NCI-H69 (cell line): ENCODE results near the gene C2CD2.
A peak's percentile ranks its signal among the peaks of the same experiment; 100 is the strongest.
"Not testable (repeated sequence)": the region's sequence is repeated elsewhere in the genome, so short reads cannot be mapped to it uniquely, and the experiment has no call there.

Experiments used
- DNase-seq: peaks from one replicate; lab custom pipeline; 2025; lab: John Stamatoyannopoulos, UW

Gene C2CD2

DNA sequence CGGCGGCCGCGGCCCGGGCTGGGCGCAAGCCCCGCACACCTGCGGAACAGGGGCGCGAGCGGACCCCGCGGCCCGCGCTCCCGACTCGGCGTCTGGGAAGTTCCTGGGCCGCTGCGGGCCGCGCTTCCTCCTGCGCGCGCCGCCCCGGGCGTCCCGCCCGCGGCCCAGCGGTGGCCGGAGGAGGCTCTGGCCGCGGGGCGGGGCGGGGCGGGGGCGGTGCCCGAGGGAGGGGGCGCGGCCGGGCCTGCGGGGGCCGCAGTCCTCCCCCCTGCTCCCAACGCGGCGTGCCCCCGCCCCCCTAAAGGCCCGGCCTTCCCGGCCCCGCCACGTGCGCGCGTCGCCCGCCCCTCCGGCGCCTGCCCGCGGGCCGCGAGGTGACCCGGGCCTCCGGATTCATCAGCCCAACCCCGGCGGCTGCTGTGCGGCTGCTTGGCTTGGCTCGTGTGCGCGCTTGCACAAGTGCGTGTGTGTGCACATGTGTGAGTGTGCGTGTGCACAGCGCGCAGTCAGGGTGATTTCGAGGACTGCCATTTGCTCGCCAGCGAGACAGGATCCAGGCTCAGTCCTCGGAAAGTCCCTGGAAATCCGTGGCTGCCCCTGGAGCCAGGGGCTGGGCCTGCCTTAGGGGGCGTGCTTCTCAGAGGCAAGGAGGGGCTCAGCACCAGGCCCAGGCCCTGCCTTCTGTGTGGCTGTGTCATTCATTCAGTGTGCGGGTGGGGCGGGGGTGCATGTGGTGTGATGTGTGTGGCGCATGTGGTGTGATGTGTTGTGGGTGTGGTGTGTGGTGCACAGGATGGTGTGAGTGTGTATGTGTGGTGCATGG, at the start of gene C2CD2:
C2CD2 (minus strand) TSS at position 188 of the 823 bp plus-strand sequence. CDS start 370 bp downstream, outside the sequence.
- DNase-seq: peak; percentile 88

DNA sequence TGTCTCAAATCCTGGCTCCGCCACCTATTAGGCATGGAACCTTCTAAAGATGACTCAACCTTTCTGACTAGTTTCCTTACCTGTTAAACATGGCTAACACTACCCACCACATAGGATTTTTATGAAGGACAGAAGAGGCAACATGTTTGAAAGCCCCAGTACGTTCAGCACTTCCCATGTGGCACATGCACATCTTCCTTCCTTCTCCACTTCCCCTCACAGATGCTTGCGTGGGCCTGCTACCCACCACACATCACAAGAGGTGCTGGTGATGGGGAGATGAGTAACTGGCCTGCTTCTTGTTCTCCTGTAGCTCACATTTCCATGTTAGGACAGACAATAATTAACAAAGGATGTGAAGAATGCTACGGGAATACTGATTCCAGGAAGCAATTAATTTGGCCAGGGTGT, 49.2 kb upstream of the C2CD2 start:
- no peak for DNase-seq

DNA sequence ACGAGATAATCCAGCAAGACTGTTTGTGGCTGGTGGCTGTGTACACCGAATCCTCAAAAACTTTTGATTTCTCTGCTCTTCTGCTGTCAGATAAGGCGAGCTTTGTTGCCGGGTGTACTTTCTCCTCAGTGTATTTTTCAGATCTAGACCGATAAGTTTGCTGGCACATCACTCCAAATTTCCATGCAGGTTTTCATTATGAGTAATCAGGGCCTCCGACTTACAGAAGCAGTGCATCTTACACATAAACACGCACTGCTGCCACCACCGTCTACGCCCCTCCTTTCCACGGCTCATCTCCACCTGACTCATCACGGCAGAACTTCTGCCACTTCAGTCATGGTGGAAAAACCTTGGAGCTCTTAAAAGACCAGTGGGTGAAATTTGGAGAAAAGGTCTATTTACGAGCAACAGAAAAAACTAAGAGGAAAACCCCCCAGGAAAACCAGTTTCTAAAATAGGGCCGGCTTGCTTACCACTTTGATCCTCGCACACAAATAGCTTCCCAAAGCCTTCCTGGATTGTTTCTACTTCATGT, 48.7 kb upstream of the C2CD2 start:
- no peak for DNase-seq

DNA sequence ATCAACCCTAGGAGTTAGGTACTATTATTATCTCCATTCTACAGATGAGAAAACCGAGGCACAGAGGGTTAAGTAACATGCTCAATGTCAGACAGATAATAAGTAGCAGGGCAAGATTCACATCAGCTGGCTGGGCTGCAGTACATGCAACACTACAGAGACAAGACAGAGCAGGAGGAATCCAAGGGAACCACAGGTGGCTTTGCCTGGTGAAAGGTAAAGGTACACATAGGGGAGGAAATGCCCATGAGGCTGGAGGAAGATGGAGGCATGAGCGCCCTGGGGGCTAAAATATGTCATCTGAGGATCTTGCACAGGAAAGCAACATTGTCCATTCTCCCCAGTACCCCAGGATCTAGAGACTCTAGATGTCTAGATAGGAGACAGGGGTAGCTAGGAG, 48.0 kb upstream of the C2CD2 start:
- peak; percentile 42 for DNase-seq

DNA sequence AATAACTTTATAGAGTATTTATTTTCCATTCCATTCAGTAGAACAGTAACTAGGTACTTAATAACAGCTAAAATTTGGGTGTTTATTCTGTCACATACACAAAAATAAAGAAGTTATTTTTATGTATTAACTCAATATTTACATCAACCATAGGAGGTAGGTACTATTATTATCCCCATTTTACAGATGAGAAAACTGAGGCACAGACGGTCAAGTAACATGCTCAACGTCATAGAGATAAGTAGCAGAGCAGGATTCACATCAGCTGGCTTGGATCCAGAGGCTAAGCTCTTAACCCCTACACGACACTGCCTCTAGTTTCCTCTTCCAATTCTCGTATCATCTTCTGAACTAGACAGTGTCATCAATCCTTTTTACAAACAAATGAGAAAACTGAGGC, 47.1 kb upstream of the C2CD2 start:
- DNase-seq: no peak

DNA sequence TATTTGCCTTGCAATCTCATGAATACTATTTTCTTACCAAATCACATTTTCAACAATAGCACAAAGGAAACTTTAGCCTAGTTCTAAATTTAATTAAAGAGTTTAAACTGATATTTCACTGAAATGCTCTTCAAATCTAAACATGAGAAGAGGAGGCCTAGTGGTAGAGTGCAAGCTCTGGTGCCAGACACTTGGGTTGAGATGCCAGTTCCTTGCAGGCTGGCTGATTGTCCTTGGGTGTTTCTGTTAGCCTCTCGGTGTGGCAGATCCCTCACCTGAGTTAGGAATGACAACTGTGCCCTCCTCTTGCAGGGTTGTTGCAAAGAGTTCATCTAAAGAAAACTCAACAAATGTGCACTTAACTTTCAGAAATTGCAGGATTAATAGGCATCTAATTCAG, 43.8 kb upstream of the C2CD2 start:
- no peak for DNase-seq

DNA sequence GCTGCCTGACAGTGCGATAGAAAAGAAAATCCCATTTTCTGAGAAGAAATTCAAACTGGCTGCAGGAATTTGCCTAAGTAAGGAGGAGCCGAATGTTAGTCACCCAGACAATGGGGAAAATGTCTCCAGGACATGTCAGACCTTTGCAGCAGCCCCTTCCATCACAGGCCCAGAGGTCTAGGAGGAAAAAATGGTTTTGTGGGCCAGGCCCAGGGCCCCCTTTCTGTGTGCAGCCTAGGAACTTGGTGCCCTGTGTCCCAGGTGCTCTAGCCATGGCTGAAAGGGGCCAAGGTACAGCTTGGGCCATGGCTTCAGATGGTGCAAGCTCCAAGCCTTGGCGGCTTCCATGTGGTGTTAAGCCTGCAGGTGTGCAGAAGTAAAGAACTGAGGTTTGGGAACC, 41.8 kb upstream of the C2CD2 start:
- DNase-seq: no peak

DNA sequence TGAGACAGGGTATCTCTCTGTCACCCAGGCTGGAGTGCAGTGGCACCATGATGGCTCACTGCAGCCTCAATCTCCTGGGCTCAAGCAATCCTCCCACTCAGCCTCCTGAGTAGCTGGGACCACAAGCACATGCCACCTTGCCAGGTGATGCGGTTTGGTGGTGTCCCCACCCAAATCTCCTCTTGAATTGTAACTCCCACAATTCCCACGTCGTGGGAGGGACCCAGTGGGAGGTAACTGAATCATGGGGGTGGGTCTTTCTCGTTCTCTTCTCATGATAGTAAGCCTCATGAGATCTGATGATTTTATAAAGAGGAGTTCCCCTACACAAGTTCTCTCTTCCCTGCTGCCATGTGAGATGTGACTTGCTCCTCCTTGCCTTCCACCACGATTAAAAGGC, 40.8 kb upstream of the C2CD2 start:
- not testable (repeated sequence) for DNase-seq

DNA sequence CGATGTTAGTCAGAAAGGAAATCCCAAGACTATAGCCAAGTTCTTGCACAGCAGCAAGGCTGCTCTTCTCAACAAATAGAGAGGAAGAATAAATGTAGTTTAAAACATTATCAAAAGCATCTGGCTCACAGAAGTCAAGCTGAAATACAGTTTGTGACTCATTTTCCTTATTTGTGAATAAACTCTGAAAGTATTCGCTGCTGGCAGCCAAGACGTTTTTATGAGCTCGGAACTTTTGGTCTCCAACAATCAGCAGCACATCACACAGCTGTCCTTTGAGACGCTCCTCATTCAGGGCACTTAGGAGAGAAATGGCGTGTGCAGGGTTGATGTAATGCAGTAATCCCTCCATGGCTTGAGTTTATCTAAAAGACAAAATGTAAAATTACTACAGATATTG, 39.9 kb upstream of the C2CD2 start:
- DNase-seq: no peak

DNA sequence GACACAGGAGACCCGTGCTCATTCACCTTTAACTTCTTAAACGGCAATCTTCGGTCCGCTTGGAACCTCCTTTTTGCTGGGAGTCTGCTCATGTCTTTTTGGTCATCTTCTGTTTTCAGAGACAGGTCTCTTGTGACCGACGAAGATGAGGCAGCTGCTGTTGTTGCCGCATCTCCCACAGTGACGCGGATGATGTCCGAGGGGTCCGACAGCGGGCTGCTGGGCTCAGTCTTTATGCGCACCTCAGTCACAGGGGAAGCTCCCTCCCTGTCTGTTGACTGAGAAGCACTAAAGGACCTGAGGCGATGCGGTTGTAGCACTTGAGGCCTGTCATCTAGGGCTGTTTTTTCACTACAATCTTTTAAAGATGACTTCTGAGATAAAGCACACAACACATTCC, 38.8 kb upstream of the C2CD2 start:
- DNase-seq: no peak

DNA sequence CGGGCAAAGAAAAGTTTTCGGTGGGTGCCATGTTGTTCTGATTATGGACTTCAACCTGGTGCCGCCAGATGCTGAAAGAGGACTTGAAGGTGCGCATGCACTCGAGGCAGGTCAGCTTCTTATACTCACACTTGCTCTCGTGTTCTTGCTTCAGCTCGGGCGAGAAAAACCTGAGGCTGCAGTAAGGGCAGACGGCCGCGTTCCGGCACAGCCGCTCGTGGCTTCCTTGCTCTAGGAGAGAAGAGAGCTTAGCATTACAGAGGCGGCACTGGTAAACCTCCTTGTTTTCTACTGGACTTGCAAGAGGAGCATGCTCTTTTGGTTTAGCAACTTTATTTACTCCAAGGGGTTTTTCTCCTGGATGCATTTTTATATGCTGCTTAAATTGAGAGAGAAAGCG, 37.8 kb upstream of the C2CD2 start:
- DNase-seq: no peak

DNA sequence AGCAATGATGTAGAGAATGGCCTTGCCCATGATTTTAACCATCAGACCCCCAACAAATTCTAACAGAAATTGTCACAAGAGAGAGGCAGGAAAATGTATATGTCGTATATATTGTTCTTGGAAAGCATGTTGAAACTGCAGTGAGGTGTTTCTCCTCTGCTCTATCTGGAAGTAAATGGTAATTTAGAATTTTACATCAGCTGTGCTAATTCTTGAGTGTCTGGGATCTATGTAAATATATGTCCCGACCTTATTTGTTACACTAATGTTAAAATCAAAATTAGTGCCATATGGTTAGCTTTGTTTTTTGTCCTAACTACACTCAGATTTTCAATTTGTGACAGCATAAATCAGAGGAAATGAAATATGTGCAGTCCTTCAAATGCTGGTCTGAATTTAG, 35.9 kb upstream of the C2CD2 start:
- no peak for DNase-seq

DNA sequence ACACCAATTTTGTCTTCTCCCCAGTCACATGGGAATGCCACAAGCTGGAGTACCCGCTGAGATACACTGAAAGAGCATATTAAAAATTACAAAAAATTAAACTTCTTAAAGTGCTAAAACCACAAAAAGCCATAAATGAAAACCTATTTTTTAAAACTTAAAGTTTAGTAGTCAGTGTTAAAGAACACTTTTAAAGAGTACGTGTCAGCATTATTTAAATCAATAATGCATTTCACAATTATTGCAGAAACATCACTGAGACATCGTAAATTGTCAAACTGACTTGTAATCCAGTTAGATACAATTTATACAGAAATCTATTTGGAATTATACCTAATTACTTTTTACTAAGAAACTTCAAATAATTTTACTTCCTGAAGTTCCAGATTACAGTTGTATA, 33.5 kb upstream of the C2CD2 start:
- no peak for DNase-seq

DNA sequence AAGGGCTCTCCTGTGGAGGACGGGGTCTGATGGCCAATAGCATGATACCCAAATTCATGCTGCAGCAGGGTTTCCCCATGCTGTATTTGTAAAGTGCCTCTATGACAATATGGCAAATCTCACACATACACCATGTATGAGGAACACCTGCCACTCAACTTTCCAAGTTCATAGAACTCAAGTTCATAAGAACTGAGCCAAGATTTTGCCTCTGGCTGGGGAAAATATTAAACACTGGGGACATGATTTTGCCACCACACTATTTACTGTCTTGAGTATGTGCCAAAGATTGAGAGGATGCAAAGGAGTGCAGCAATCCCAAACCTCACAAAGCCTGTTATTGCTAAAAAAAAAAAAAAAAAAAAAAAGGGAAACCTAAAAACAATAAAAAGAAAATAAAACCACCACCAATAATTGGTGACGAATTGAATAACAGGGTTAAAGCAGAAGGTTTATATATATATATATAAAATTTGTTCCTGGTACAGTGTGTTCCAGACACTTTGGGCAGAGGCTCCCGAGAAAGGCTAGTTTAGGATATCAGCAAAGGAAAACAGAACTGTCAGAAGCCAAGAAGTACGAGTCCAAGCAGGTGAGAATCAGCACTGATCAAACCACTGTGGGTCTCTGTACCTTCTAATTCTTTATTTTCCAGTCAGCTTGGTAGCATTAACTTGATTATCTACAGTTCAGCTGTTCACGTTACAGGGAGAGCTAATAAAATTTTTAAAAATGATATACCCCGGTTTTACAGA, 32.0 kb upstream of the C2CD2 start:
- DNase-seq: no peak

DNA sequence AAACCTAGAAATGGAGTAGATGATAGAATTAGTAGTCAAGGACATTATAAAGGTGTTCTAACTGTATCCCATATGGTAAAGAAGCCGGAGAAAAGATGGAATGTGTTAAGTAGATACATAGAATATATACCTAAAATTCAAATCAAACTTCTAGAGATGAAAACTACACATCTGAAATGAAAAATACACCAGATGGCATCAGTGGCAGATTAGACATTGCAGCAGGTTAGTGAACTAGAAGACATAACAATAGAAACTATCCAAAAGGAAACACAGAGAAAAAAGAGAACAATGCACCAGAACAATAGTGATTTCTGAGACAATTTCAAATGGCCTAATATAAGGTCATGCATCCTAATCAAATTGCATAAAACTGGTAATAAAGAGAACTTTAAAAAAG, 29.4 kb upstream of the C2CD2 start:
- DNase-seq: no peak

DNA sequence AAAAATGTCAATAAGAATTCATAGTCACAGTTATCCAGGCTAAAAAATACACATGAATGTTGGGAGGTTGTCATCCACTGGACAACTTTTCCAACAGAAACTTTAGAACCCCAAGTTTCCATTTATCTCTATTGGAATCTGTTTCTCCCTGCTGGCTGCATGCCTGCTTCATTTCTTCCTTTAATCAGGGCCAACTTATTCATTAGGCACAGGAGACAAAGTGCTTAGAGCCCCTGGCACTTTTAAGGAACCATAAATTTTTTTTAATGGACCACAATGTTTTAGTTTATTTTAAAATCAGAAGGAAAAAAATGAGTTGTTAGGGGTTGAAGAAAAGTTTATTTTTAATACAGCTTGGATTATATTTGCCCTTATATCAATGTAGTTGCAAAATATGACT, 26.7 kb upstream of the C2CD2 start:
- DNase-seq: no peak

DNA sequence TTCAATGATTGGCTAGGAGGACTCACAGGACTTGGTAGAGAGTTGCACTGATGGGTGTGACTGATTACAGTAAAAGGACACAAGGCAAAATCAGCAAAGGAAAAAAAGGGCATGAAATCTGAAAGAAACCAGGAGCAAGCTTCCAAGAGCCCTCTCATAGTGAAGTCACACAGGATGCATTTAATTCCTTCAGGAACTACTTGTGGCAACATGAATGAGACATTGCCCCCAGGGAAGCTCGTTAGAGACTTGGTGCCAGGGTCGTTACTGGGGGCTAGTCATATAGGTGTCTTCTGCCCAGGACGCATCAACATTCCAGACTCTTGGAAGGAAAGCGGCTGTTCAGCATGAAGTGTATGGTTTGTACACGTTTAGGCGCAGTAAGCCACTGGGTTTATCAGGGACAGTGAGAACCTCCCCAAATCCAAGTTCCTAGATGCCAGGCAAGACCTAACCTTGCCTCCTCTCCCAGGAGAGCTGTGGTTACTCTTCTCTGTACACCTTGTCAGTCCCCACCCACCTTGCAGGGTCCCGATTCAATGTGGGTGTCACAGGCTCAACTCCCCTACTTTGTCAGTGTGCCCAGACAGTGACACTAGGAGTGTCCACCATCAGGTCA, 26.0 kb upstream of the C2CD2 start:
- no peak for DNase-seq

DNA sequence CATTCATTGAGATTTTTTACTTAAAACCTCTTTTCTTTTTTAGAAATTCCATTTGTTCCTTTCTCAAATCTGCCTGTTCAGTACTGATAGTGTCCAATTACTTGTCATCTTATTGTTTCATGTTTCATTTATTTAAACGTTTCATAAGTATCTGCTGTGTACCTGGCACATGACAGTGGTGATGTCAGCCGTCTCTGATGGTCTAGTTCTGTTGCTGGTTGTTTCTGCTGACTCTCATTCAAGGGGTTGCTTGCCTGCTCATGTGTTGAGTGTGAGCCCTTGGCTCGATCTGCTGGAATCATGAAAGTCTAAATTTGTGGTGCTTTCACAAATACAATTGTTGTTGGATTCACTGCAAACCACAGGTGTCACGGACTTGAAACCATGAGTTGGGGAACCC, 25.5 kb upstream of the C2CD2 start:
- no peak for DNase-seq

DNA sequence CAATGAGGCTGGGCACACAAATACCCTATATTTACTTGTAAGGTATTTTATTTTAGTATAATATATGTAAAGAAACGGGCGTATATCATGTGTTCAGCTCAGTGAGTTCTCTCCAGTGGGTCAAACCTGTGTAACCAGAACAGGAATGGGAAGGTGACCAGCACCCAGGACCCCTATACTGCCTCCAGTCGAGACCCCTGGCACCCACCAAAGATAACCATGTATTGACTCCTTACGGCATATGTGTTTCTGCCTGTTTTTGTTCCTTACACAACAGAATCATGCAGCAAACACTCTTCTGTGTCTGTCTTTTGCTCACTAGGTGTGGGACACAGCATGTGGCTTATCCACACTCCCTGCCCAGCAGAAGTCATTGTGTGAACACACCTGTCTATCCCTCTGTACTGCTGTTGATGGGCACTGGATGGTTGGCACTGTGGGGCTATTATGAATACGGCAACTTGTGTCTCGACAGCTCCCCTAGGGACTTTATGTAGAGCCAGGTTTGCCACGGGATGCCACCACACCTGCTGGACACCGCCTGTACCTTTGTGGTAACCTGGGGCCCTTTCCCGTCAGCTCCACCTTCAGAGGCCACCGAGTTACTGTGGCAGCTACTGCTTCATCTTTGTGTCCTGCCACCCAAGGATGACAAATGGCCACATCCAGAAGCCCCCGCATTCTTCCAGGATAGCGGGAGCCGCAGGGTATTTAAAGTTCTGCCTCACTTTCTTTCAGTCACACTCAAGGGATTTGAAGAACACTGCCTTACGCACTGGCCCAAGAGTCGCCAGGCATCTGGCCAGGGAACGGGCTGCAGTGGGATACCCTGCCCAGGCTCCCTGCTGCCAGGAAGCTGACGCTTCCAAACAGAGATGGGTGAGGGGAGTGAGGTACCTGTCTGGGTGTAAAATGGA, 23.5 kb upstream of the C2CD2 start:
- peak; percentile 20 for DNase-seq

DNA sequence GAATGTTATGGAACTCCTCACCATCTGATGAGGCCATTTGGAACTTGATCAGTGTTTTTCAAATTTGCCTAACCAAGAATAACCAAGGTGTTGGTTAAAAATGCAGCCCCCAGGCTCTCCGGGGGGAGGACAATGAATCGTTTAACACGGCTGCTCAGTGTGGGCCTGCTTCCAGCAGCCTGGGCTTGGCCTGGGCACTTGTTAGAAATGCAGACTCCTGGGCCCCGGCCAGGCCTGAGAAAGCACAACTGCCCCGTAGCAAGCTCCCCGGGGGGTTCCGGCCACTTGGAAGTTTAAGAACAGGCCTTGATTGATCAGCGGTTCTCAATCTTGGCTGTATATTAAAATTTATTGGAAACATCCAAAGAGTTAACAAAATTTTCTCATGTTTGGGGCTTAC, 22.8 kb upstream of the C2CD2 start:
- DNase-seq: no peak

DNA sequence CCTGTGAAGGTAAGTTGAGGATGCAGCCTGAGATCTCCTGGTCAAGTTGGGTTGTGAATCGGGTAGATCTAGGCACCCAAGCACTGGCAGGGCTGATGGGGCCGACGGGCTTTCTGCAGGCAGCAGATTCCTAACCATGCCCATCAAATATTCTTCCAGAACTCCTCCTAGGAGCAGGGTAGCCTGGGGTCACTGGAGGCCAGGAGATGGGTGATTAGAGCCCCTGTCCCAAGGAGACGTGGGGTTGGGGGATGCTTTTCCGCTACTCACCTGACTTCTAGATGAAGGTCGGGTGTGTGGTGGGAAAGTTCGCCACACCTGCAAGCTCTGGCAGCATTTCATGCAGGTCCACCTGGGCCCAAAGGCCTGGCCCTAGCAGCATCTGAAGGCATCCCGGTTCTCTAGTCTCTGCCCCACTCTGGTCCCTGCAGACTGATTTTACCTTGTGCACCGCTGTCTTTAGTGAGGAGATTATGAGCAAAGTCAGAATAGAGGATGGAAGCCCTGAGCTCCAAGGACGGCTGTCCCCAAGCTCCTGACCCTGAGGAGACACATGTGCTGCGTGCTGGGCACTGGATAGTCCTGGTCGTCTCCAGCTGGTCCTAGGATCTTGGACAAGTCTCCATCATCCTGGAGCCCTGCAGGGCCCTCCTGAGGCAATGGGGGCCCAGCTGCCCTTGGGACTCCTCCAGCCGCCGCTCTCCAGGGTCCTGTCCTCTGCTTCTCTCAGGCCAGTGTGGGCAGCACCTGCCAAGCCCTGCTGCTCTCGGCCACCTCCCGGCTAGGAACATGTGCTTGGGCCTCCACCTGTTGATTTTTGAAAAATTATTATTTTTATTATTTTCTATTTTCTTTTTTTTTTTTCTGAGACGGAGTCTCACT, 21.8 kb upstream of the C2CD2 start:
- DNase-seq: no peak
